ENCODE measurements around the gene XIAP.
"Not testable (repeated sequence)": the region's sequence is repeated elsewhere in the genome, so short reads cannot be mapped to it uniquely, and the experiment has no call there.

Gene XIAP

DNA sequence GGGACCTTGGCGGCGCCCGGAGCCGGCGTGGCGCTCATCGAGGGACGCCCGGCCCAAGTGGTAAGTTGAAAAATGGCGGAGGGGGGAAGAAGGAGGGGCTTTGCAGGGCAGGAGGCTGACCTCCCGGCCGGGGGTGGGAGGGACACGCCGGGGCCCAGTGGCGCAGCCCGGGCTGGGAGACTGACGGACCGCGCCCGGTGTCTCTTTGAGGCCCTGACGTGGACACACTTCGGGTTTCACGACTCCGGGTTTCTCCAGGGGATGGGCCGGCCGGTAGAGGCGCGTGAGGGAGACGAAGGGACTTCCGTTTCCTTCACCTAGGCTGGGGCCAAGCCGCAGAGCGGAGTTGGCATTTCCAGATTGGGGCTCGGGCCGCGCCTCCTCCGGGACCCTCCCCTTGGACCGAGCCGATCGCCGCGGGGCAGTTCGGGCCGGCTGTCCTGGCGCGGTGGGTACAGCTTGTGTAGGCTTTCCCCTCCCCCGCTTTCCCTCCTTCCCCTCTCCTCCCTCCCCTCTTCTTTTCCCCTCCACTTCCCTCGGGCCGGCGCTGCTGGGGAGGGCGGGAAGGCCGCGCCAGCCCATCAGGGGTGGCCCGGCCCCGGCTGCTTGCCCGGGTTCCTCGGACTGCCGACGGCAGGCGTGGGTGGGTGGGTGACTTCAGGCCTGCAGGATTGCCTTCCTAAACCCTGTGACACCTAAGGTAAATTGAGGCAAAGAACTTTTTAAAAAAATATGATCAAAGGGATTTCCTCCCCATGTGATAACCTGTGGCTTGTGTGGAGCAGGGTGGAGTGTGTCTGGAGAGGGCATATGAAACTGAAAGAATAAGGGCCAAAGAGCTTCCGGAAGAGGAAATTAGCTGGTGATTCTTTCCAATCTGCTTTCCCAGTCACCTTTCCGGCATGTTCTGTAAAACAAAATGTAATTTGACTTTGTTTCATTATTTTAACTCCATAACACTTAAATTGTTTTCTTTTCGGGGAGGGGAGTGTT lies at the start of gene XIAP:
Gene XIAP (plus strand): TSS at position 208 of the 993 bp plus-strand sequence. CDS start 25,610 bp downstream, outside the sequence.
- DNase-seq (ENCODE audit: low read depth in 2 of 2), result peak; percentile 21 to 47

DNA sequence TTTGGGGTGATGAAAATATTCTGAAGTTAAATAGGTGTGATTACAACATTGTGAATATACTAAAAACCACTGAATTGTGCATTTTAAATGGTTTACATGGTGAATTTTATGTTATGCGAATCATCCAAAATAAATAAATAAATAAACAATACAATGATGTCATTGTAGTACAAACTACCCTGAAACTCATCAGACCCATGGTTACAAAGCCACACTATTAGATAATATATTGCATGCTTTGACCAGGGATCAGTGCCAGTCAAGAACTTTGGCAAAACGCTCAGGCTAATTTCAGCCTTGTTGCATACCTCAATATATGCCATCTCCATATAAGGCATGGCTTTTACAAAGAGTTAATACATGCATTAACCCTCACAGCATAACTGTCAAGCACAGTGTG lies 45.5 kb upstream of the XIAP start:
- DNase-seq (ENCODE audit: low read depth in 2 of 2), result no peak

DNA sequence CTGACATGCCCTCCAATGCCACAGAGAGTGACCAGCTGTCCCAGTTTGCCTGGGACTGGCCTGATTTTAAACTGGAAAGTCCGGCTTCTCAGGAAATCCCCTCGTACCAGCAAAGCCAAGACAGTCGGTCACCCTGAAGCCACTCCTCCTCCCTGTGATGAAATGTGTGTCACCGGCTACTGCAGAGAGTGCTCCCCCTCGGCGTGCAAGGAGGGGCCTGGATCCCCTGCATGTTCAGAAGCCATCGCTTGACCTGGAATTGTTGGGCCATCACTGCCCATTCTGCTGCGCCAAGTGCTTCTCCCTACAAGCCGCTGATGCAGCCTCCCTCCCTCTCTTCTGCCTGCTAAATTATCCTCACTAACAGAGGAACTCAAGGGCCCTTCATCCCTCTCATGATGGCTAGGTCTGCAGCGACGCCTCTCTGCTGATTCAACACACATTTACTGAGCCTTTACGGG lies 44.9 kb upstream of the XIAP start:
- DNase-seq (ENCODE audit: low read depth in 2 of 2), result not testable (repeated sequence)

DNA sequence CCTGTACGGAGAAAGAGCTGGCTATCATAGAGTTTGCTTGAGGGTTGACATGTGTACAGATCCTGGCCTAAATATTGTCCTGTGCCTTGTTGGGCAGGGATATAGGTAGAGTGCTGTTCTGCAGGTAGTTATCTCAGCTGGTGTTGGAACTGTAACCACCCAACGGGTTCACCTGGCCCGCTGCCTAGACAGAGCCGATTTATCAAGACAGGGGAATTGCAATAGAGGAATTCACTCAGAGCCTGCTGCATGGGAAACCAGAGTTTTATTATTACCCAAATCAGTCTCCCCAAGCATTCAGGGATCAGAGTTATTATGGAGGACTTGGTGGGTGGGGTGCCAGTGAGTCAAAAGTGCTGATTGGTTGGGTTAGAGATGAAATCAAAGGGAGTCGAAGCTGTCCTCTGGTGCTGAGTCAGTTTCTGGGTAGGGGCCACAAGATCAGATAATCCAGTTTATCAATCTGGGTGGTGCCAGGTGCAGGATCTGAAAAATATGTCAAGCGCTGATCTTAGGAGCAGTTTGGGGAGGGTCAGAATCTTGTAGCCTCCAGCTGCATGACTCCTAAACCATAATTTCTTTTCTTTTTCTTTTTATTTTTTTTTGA lies 42.5 kb upstream of the XIAP start:
- no peak for DNase-seq (ENCODE audit: low read depth in 2 of 2)

DNA sequence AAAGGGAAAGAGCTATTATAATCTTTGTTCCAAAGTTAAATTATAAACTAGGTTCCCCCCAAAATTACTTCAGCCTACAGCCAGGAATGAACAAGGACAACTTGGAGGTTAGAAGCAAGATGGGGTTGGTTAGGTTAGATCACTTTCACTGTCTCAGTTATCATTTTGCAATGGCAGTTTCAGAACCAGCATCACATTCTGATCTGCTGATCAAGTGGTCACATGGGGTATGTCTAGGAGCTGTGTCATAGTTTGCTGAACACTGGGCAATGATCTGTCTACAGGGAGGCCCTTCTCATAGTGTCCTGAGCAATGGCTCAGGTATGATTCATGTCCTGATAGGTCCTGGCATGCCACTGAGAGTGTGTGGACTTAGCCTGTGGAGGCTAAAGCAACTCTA lies 41.6 kb upstream of the XIAP start:
- no peak for DNase-seq (ENCODE audit: low read depth in 2 of 2)

DNA sequence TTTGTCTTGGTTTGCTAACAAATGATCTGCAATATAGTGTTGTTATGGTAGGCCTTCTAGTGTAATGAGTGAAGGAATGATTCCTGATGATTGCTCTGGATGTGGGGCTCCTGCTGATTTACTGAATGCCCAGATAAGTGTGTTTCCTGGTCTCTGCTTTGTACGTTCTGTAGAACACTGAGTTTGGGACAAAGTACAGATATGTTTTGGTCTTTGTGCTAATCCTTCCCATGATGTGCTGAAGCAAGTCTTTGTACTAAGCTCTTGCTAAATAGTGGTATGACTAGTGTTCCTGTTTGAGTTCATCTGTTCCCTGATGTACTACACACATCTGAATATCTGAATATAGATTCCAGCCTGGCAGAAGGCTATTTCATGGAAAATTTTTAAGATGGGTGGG lies 36.9 kb upstream of the XIAP start:
- no peak for DNase-seq (ENCODE audit: low read depth in 2 of 2)

DNA sequence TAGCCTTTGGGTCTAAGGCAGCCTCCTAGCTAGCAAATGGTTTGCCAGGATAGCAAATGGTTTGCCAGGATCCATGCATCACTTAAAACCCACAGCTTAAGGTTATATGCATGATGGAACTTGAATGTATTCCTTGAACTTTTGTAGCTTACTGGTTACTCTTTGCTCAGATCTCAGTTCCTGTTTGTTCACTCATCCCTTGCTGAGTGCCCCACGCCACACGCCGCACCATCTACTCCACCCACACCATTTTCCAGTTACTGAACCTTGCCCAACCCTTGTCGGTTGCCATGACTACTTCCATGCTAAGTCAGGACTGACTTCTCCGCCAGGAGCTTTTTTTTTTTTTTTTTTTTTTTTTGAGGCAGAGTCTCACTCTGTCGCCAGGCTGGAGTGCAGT lies 29.5 kb upstream of the XIAP start:
- DNase-seq (ENCODE audit: low read depth in 2 of 2), result no peak

DNA sequence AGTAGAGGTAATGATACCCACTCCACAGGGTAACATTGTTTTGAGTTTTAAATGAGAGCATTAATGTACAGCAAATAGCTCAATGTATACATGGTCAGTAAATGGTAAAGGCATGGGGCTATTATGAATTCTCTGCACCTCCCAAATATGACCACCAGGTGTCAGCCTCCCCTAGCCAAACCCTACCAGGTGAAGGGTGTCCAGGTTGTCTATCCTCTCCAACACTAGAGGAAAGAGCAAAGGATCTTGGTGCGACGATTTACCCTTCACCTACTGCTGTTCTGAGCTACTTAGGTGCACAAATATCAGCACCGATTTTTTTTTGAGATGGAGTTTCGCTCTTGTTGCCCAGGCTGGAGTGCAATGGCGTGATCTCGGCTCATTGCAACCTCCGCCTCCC lies 26.5 kb upstream of the XIAP start:
- DNase-seq (ENCODE audit: low read depth in 2 of 2), result peak; percentile 22 to 35

DNA sequence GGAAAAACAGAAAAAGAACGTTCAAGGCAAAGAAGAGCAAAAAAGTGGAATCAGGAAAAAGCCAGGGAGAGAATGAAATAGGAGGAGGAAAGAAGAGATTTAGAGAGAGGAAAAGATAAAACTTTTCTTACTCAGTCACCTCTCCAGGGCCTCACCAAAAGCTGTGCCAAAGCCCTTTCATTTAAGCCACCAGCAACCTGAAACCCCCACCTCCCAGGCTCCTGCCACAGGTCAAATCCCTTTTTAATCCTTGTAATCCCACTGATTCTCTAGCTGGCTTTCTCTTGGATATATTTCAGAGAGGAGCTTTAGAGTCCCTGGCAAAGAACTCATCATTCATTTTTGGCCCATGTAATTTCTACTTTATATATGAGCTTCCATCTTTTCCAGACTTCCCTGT lies 25.7 kb upstream of the XIAP start:
- DNase-seq (ENCODE audit: low read depth in 2 of 2), result no peak

DNA sequence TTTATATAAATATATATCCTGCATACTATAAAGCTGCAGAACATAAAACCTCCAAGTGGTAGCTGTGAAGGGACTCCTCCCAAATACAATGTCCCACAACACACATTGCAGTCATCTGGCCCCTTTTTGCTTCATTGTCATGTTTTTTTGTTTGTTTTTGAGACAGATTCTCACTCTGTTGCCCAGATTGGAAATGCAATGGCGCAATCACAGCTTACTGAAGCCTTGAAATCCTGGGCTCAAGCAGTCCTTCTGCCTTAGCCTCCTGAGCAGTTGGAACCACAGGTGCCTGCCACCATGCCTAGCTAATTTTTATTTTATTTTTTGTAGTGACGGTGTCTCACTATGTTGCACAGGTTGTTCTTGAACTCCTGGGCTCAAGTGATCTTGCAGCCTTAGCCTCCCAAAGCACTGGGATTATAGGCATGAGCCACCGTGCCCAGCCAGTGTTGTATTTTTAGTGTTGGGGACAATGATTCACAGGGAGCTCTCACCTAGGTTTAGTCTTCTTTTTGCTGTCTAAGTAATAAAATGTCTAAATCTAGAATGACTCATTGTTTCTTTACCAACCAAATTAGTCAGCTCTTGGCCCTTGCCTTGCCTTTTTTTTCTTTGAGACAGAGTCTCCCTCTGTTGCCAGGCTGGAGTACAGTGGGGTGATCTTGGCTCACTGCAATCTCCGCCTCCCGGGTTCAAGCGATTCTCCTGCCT lies 24.0 kb upstream of the XIAP start:
- DNase-seq (ENCODE audit: low read depth in 2 of 2), result no peak

DNA sequence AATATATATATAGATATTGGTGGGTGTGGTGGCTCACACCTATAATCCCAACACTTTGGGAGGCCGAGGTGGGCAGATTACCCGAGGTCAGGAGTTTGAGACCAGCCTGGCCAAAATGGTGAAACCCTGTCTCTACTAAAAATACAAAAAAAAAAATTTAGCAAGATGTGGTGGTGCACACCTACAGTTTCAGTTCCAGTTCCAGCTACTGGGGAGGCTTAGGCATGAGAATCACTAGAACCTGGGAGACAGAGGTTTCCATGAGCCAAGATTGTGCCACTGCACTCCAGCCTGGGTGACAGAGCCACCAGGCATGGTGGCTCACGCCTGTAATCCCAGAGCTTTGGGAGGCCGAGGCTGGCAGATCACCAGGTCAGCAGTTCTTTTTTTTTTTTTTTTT lies 14.7 kb upstream of the XIAP start:
- not testable (repeated sequence) for DNase-seq (ENCODE audit: low read depth in 2 of 2)

DNA sequence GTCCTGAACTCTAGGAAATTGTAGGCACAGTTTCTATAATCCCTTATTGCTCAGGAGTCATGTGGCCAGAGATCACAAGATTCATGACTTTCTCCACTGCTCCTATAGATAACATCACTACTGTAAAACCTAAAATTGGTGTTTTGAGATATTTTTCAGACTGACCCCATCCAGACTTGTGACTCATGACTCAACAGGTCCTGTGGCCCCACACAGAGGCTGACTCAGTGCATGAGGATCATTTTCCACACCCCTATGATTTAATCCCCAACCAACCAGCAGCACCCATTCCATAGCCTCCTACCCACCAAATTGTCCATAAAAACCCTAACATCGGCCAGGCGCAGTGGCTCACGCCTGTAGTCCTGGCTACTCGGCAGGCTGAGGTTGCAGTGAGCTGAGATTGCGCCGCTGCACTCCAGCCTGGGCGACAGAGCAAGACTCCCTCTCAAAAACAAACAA lies 13.2 kb upstream of the XIAP start:
- DNase-seq (ENCODE audit: low read depth in 2 of 2), result no peak

DNA sequence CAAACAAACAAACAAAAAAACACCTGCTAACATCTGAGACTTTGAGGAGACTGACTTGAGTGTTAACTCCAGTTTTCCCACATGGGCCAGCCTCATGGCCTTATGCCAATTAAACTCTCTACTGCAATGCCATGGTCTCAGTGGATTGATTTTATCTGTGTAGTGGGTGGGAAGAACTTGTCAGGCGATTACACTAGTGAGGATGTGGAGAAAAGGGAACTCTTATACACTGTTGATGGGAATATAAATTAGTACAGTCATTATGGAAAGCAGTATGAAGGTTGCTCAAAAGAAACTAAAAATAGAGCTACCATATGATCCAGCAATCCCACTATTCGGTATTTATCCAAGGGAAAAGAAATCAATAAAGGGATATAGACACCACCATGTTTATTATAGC lies 12.8 kb upstream of the XIAP start:
- DNase-seq (ENCODE audit: low read depth in 2 of 2), result no peak

DNA sequence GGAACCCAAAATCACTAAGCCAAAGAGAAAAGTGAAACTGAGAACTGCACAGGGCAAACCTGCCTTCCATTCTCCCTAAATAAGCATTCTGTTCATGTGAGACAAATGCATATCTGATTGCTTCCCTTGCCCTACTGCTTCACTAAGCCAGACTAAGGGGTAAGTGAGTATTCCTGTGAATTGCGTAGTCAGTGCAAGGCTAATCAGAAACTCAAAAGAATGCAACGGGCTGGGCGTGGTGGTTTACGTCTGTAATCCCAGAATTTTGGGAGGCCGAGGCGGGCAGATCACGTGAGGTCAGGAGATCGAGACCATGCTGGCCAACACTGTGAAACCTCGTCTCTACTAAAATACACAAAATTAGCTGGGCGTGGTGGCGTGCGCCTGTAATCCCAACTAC lies 10.8 kb upstream of the XIAP start:
- no peak for DNase-seq (ENCODE audit: low read depth in 2 of 2)

DNA sequence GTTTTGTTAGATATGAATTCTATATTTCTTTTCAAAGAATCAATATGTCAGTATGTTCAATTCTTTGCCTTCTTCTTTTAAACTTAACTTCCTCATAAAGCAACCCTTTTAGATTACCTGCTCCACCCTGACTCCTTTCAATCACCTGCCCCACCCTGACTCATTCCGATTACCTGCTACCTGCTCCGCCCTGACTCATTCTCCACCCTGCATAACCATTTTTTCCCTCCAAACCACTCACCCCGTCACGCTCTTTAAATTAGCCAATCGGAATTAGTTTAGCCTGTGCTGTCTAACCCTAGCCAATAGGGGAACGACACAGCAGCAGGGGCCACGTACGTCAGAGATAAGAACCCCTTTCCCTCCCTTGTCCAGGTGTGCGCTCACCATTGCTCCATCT lies 9.9 kb upstream of the XIAP start:
- DNase-seq (ENCODE audit: low read depth in 2 of 2), result not testable (repeated sequence)

DNA sequence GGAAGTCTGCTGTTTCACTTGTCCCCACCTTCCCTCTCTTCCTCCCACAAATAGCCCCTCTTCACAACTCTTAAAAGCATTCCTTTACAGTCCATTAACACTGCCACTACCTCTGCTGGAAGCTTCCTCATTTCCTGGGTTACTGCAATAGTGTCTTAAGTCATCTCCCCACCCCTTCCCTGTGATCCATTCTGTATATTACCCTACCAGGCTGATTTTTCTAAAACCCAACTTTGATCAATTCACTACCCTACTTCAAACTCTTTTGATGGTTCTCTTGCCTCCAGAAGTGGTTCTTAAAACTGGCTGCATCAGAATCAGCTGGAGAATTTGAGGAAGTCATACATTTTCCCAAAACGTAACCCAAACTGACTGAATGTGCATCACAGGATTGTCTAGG lies 8.8 kb upstream of the XIAP start:
- DNase-seq (ENCODE audit: low read depth in 2 of 2), result no peak

DNA sequence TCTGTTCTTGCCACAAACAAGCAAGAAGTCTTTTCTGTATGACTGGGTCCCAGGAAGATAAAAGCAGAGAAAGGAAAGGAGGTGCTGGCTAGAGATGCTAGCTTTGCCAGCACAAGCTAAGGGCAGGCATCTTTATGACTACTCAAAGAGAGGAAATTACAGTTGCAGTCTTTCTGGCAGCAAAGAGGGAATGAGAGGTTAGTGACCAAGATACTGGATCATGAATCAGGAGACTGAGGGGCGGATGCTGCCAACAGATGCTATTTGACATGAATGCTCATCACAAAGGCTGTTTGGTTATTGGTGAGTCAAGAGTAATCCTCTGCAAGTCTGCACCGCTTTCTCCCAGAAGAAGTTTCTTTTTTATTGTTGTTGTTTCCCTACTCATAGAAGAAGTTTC lies 5.5 kb upstream of the XIAP start:
- DNase-seq (ENCODE audit: low read depth in 2 of 2), result no peak

DNA sequence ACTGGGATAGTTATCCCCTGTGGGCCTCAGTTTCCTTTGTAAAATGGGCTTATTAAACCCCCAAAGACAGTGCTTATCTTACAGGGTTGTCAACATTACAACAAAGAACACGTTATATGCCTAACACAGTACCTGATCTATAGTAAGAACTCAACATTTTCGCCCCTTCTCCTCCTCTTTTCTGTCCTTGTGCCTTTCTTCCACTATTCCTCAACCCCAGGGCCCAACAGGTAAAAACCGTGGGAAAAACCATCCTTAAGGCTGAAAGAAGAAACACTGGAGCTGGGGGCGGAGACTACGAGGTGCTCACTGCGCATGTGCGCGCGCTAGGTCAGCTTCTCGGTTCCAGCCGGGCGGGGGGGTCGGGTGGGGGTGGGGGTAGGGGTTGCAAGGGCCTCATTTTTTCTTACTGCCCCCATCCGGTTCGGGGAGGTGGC lies 426 bp upstream of the XIAP start:
- peak; percentile 28 to 50 for DNase-seq (ENCODE audit: low read depth in 2 of 2)

DNA sequence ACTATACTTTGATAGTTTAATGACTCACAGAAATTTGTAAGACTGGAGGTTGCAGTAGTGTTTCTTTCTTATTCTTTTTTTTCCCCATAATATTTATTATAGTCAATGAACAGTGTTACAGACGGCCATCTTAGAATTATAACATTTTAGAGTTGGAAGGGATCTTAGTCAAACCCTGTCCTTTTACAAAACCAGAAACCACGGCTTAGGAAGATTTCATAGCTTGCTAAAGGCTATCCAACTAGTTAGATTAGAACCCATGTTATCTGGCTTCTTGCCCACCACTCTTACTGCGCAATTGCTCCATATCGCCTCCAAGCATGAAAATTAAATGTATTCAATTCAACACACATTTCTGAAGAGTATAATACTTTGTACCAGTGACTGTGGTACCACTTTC lies 1.1 kb downstream of the XIAP start:
- no peak for DNase-seq (ENCODE audit: low read depth in 2 of 2)

DNA sequence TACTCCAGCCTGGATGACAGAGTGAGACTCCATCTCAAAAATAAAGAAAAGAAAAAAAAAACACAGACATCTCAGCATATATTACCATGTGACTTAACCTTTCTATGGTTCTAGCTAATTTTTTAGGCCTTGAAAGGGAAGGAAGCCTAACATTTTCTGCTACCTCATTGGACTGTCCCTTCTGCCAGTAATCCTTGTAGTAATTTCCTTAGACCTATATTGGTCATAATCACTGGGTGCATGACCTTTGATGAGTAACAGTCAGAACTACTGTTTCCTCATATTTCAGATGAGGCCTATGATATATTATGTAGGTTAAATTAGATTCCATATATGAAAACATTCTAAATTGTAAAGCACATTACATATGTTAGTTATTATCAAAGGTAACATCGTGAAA lies 9.6 kb downstream of the XIAP start:
- DNase-seq (ENCODE audit: low read depth in 2 of 2), result no peak

DNA sequence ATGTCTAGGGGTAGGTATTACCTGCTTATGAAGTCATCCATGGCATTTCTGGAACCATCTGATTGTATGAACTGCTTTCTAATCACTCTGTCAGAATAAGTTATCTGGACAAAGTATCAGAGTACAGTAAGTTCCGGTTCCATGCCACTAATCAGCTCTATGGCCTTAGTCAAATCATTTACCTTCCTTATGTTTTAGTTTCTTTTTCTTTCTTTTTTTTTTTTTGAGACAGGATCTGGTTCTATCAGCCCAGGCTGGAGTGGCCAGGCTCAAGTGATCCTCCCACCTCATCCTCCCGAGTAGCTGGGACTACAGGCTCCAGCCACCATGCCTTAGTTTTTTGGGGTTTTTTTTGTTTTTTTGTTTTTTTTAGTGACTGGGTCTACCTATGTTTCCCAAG lies 11.5 kb downstream of the XIAP start:
- no peak for DNase-seq (ENCODE audit: low read depth in 2 of 2)

DNA sequence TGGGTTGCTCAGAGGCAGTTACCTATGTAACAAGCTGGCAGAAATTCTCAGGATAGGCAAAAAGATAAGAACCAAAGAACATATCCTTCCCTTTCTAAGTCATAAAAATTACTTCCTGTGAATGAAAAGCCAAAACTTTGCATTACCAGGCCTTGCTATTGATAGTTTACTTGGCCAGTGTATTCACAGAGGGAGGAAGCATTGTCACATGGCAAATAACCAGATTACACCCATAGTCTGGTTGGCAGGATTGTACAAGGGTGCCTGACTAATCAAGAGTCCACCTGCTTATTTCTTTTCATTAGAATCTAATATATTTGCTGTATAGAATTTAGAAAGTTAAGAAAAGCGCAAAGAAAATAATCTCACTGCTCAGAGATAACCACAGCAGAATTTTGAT lies 14.1 kb downstream of the XIAP start:
- DNase-seq (ENCODE audit: low read depth in 2 of 2), result no peak
